NCI-H2029 treated with DMSO at 0.1 percent for 48 hours (cell line): Measurements from ENCODE around the gene AGBL3.
"Not testable (repeated sequence)": the region's sequence is repeated elsewhere in the genome, so short reads cannot be mapped to it uniquely, and the experiment has no call there.

ENCODE experiments used
- DNase-seq: peaks from one replicate; lab custom pipeline; 2025; lab: John Stamatoyannopoulos, UW

AGBL3 gene

GRCh38 chr7:134963036-134963435, 23.3 kb upstream of the AGBL3 start:
- DNase-seq, result no peak

GRCh38 chr7:134966691-134967090, 19.6 kb upstream of the AGBL3 start:
- DNase-seq, result no peak

- no peak for DNase-seq
Observed at GRCh38 chr7:134968110-134968509, 18.2 kb upstream of the AGBL3 start.

- not testable (repeated sequence) for DNase-seq
Observed at GRCh38 chr7:134981645-134982044, 4.7 kb upstream of the AGBL3 start.

GRCh38 chr7:134985894-134986362, 380 bp upstream of the AGBL3 start:
- DNase-seq, result no peak

- no peak for DNase-seq
Observed at GRCh38 chr7:134988161-134988560, 1.9 kb downstream of the AGBL3 start.

GRCh38 chr7:134991469-134992339, 5.4 kb downstream of the AGBL3 start:
- DNase-seq, result no peak

GRCh38 chr7:134992626-134993179, 6.4 kb downstream of the AGBL3 start:
- no peak for DNase-seq

GRCh38 chr7:134993877-134994456, 7.7 kb downstream of the AGBL3 start:
- DNase-seq, result no peak

- no peak for DNase-seq
Observed at GRCh38 chr7:134995239-134996096, 9.2 kb downstream of the AGBL3 start.

- no peak for DNase-seq
Observed at GRCh38 chr7:134996097-134996550, 9.8 kb downstream of the AGBL3 start.

GRCh38 chr7:134997214-134997885, 11.0 kb downstream of the AGBL3 start:
- DNase-seq, result no peak

GRCh38 chr7:134999136-134999535, 12.8 kb downstream of the AGBL3 start:
- DNase-seq, result no peak

- no peak for DNase-seq
Observed at GRCh38 chr7:135001390-135002165, 15.3 kb downstream of the AGBL3 start.

- no peak for DNase-seq
Observed at GRCh38 chr7:135012229-135012628, 25.9 kb downstream of the AGBL3 start.

- no peak for DNase-seq
Observed at GRCh38 chr7:135023622-135024021, 37.3 kb downstream of the AGBL3 start.

- no peak for DNase-seq
Observed at GRCh38 chr7:135035252-135035651, 48.9 kb downstream of the AGBL3 start.

- DNase-seq, result not testable (repeated sequence)
Observed at GRCh38 chr7:135067017-135067416, 80.7 kb downstream of the AGBL3 start.

- DNase-seq, result no peak
Observed at GRCh38 chr7:135074096-135074495, 87.8 kb downstream of the AGBL3 start.

- DNase-seq, result no peak
Observed at GRCh38 chr7:135074531-135074930, 88.2 kb downstream of the AGBL3 start.

GRCh38 chr7:135075716-135076115, 89.4 kb downstream of the AGBL3 start:
- no peak for DNase-seq
